ENCODE results near the gene CNN1. TPM values are rescaled to one million over a fixed set of nuclear protein-coding genes. Genes with fewer than 3 reads are reported as not detected.
A peak's percentile ranks its signal among the peaks of the same experiment; 100 is the strongest.

CNN1 gene
- total RNA-seq, 1 experiment from 2014 or later, result 15.7 TPM

DNA sequence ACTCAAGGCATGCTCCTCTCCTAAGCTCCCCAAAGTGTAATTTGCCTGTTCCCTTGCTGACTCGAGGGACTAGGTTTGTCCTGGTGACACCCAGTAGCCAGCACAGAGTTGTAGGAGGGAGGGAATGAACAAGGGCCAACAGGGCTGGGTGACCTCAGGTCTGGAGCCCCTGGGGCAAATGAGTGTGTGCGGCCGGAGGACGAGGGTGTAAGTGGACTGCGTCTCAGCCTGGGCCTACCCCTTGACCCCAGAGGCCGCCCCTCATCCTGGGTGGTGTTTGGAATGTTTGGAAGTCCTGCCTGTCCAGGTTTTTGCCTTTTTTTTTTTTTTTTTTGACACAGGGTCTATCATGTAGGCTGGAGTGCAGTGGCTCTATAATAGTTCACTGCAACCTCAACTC, 31.7 kb upstream of the CNN1 start:
- Mint-ChIP-seq H3K36me3 (ENCODE audit: insufficient read depth in 1 of 3, low read depth in 3 of 3) (peaks cover 0 to 13% (median 5%) of the 10 kb centered on the region in 3 experiments; a peak in 4 of 7 replicates), H3K27ac (peak overlapping the region in 1 of 3 experiments; percentile 81; a peak in 1 of 7 replicates), H3K4me3 (peak overlapping the region; percentile 81 to 90; a peak in 3 of 5 replicates), H3K27me3 (ENCODE audit: low read depth) (no peaks in the 10 kb centered on the region), H3K4me1 (peaks cover 10 to 13% of the 10 kb centered on the region in 2 experiments), H3K9me3 (no peaks in the 10 kb centered on the region)
- H3K27ac ChIP-seq (ENCODE audit: insufficient read length, low read depth, low read length), result no peak overlapping the region
- no peak overlapping the region for H4K8ac ChIP-seq (replicated peaks; ENCODE audit: insufficient read length, low read depth, low read length)
- H3K27me3 ChIP-seq (ENCODE audit: insufficient read depth, low read length), result no peaks in the 10 kb centered on the region
- TF ChIP-seq, protein P1, sequence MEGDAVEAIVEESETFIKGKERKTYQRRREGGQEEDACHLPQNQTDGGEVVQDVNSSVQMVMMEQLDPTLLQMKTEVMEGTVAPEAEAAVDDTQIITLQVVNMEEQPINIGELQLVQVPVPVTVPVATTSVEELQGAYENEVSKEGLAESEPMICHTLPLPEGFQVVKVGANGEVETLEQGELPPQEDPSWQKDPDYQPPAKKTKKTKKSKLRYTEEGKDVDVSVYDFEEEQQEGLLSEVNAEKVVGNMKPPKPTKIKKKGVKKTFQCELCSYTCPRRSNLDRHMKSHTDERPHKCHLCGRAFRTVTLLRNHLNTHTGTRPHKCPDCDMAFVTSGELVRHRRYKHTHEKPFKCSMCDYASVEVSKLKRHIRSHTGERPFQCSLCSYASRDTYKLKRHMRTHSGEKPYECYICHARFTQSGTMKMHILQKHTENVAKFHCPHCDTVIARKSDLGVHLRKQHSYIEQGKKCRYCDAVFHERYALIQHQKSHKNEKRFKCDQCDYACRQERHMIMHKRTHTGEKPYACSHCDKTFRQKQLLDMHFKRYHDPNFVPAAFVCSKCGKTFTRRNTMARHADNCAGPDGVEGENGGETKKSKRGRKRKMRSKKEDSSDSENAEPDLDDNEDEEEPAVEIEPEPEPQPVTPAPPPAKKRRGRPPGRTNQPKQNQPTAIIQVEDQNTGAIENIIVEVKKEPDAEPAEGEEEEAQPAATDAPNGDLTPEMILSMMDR (conservative IDR thresholded peaks at IDR 0.05), result no peak
- no peak overlapping the region for H3K9ac ChIP-seq (ENCODE audit: extremely low read depth, insufficient read length, low read length)
- H3K23me2 ChIP-seq (ENCODE audit: insufficient read length, low read depth, low read length, poor library complexity, severe bottlenecking), result peaks cover 5% of the 10 kb centered on the region
- H3K9me3 ChIP-seq (ENCODE audit: control insufficient read depth, low read depth, low read length), result no peaks in the 10 kb centered on the region
- no peak overlapping the region for H3K14ac ChIP-seq (ENCODE audit: insufficient read depth, low read length)
- H2BK20ac ChIP-seq (ENCODE audit: low read depth, low read length, poor library complexity, severe bottlenecking), result no peak overlapping the region
- no peak overlapping the region for H3K23ac ChIP-seq (ENCODE audit: insufficient read length, low read depth, low read length)
- H3K4me1 ChIP-seq (ENCODE audit: insufficient read depth, low read length), result no peaks in the 10 kb centered on the region
- no CpG with 5 or more reads among the region's 6 CpGs for WGBS (ENCODE audit: extremely low coverage, insufficient read length, low lambda C conversion rate)
- H3T11ph ChIP-seq (ENCODE audit: low read length), result no peak overlapping the region
- no peak overlapping the region for H2BK15ac ChIP-seq (ENCODE audit: low read depth, low read length)
- no peaks in the 10 kb centered on the region for H3K79me2 ChIP-seq (ENCODE audit: insufficient read depth, low read length)
- H3K79me1 ChIP-seq (ENCODE audit: insufficient read depth, low read depth, low read length, poor library complexity, severe bottlenecking), result no peaks in the 10 kb centered on the region
- no peak overlapping the region for H3K18ac ChIP-seq (ENCODE audit: insufficient read length, low read depth, low read length)
- no peak overlapping the region for H2BK12ac ChIP-seq (ENCODE audit: insufficient read length, low read depth, low read length)
- no peak overlapping the region for H2BK120ac ChIP-seq (ENCODE audit: low read depth, low read length, poor library complexity, severe bottlenecking)
- no peak overlapping the region for H4K91ac ChIP-seq (ENCODE audit: insufficient read length, low read depth, low read length)
- H2AK5ac ChIP-seq (ENCODE audit: insufficient read length, low read length), result no peak overlapping the region
- no peak for DNase-seq
- H4K20me1 ChIP-seq (ENCODE audit: control insufficient read depth, insufficient read depth, insufficient read length), result no peaks in the 10 kb centered on the region
- no peak overlapping the region for H3K56ac ChIP-seq (ENCODE audit: insufficient read length, low read depth, low read length)
- no peak overlapping the region for H3K4me2 ChIP-seq (ENCODE audit: insufficient read depth, insufficient read length, low read length)
- H3K4ac ChIP-seq (ENCODE audit: low read depth, low read length), result no peak overlapping the region
- H4K5ac ChIP-seq (ENCODE audit: insufficient read length, low read depth, low read length), result no peak overlapping the region
- no peak overlapping the region for H2AFZ ChIP-seq (ENCODE audit: low read length)
- H2BK5ac ChIP-seq (ENCODE audit: insufficient read length, low read length), result no peak overlapping the region
